GM19351 (cell line): ENCODE data around the gene CKMT1B.
"Not testable (repeated sequence)": the region's sequence is repeated elsewhere in the genome, so short reads cannot be mapped to it uniquely, and the experiment has no call there.

Source experiments
- ATAC-seq: cut with Tn5 transposase; IDR thresholded peaks from one replicate; pipeline ENCODE4 v1.9.1; 2021; ENCODE audit warnings: mild to moderate bottlenecking, moderate library complexity; ENCODE audit not compliant: unreplicated experiment

The CKMT1B gene

DNA sequence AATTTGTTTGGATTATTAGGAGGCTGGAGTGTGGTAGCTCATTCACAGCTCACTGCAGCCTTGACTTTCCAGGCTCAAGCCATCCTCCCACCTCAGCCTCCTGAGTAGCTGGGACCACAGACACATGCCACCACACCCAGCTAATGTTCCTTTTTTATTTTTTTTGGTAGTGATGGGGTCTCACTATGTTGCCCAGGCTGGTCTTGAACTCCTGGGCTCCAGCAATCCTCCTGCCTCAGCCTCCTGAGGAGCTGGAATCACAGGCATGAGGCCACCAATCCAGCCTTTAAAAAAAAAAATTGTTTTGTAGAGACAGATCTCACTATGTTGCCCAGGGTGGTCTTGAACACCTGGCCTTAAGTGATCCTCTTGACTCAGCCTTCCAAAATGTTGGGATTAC is 33.1 kb downstream of the CKMT1B start:
- not testable (repeated sequence) for ATAC-seq

GRCh38 chr15:43638464-43639204 is 44.8 kb downstream of the CKMT1B start:
- not testable (repeated sequence) for ATAC-seq
